ENCODE data around the gene FBXW8.

The FBXW8 gene

DNA sequence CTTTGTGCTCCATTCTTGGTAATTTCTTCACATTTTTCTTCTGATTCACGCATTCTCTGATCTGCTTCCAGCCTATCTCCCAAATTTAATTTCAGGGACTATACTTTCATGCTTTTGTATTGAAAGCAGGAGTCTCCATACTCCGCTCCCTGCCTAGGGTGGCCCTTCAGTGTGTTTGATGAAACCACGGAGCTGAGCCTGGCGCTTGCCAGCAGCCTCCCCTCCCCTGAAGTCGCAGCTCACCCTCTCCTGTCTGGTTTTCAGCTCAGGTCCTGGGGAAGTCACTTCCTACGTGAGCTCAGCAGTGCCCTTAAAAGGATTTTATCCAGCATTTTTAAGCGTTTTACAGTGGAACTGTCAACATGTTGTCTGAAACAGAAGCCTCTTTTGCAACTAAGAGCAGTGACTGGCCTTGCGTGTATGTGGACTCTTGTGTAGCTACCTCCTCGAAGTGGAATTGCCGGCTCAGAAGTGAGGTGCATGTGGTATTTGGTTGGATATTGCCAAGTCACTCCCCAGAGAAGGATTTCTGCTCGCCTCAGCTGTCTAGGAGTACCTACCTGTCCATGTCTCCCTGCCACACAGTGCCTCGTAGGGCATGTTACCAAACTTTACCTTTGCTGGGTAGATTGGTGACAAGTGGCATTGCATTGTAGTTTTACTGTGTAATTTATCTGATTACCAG lies 109.9 kb downstream of the FBXW8 start:
- no peak for DNase-seq (ENCODE audit: low spot score)

GRCh38 chr12:117022465-117022864 lies 111.7 kb downstream of the FBXW8 start:
- no peak for DNase-seq (ENCODE audit: low spot score)

GRCh38 chr12:117023998-117024960 lies 113.5 kb downstream of the FBXW8 start:
- no peak for DNase-seq (ENCODE audit: low spot score)

DNA sequence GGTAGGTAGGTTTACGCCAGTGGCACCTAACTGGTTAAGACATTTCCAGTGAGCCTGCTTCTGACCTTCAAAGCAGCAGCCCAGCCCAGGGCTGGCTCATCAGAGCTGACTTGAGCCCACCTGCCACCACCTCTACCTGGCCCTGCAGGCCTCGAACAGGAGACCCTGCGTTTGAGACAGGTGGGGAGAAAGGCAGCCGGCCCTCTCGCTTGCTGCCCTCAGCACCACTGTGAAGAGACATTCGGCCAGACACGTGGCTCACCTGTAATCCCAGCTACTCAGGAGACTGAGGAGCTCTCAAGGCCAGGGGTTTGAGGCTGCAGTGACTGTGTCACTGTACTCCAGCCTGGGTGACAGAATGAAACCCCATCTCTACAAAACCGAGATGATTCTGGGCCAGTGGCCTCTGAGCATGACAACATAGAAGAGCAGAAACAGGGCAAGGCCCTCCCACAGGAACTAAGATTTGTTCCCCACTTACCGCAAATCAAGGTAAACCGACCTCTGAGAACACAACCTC lies 114.3 kb downstream of the FBXW8 start:
- no peak for DNase-seq (ENCODE audit: low spot score)

DNA sequence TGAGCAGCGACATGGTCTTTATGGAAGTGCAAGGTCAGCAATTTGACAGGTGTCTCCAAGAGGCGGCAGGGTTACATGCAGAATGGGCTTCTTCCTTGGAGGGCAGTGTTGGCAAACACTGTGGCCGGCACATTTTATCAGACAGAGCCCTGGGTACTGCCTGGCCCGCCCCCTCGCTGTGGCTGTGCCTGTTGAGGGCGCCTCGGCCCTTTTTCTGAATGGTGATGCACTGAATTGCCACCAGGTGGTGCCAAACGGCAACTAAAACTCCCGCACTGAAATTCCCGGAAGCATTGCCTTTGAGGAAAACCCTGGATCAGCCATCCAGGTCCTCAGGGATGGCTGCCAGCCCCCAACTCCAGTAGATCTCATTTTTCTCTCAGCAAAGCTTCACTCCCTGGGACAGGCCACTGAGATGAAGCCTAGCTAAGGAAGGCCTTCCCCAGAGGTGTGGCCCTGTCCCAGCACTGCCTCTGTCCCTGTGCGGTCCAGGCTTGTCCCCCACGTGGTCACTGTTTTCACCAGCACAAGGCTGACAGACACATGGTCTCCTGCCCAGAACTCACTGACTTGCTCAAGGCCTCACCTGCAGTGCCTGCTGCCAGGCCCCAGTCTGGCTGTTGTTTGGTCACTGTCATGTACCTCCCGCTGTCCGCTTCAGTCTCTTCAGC lies 114.9 kb downstream of the FBXW8 start:
- peak; percentile 34 for DNase-seq (ENCODE audit: low spot score)

GRCh38 chr12:117026343-117026742 lies 115.6 kb downstream of the FBXW8 start:
- no peak for DNase-seq (ENCODE audit: low spot score)

- no peak for DNase-seq (ENCODE audit: low spot score)
These were observed 116.1 kb downstream of the FBXW8 start for GRCh38 chr12:117026921-117027250.

GRCh38 chr12:117027251-117028086 lies 116.7 kb downstream of the FBXW8 start:
- no peak for DNase-seq (ENCODE audit: low spot score)

- no peak for DNase-seq (ENCODE audit: low spot score)
These were observed 117.5 kb downstream of the FBXW8 start for GRCh38 chr12:117028254-117028653.

- no peak for DNase-seq (ENCODE audit: low spot score)
These were observed 119.6 kb downstream of the FBXW8 start for GRCh38 chr12:117030187-117030900.

GRCh38 chr12:117031843-117032592 lies 121.3 kb downstream of the FBXW8 start:
- no peak for DNase-seq (ENCODE audit: low spot score)

DNA sequence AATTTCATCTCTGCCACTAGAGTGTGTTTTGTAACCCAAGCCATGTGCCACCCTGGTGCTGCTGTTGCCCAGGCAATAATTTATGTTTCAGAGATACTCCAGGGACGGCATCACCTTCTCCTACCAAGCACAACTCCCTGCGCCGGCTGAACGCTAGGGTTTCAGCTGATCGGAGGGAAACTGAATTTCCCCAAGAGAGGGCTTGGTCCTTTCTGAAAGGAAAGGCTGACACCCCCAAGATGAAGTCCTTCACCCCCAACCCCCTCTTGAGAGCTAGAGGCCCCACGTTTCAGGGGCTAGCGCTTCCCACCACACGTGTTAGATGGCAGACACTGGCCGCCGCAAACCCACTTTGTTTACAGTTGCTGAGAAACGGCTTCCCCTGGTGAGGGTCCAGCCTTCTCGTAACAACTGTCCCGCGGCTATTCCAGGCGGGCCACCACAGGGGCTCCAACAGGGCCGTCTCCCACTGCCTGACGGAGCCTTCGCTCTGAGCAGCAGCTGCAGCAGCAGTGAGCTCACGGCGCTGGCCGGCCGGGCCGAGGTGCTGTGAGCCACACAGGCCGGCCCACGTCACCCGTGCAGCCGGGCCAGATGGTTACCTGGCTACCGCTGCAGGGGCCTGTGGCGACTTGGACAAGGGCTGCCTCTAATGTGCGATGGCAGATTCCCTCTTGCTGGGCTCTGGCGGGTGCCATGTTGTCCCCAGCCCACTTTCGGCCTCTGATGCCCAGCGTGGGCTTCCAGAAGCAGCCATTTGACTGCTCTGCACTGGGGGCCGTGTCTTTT lies 122.0 kb downstream of the FBXW8 start:
- no peak for DNase-seq (ENCODE audit: low spot score)

DNA sequence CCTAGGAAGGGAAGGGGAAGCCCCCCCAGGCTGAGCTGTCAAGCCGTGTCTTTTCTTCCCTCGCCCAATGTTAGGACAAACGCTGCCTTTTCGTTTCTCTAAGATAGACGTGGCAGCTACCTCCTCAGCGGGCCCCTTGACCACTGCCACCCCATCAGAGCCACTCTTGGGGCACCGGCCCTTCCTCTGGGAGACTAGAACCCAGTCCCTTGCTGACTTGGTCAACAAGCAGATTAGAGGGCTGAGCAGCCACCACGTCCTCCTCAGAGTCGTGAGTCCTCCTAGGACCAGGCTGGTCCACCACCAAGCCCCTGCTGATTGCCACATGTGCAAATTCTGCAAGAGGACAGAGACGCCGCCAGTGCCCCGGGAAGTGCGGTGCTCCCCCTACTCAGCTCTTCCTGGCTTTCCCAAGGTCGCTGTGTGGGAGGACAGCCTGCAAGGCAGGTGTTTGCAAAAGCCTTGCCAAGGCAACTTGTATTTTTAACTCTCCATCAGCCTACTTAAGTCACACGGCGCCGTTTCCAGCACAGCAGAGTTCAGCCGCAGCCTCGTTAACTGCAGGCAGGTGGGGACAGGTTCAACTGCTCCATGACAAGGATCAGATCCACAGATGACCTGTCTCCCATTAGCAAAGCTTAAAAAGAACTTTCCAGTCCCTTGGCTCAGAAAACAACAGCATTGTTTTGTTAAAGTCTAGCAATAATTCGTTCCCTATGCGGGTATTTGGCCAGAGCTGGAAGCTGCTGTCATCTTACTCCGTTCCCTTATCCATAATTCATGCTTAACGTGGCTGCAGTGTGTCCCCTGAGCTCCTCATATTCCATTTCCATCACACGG lies 122.9 kb downstream of the FBXW8 start:
- no peak for DNase-seq (ENCODE audit: low spot score)

DNA sequence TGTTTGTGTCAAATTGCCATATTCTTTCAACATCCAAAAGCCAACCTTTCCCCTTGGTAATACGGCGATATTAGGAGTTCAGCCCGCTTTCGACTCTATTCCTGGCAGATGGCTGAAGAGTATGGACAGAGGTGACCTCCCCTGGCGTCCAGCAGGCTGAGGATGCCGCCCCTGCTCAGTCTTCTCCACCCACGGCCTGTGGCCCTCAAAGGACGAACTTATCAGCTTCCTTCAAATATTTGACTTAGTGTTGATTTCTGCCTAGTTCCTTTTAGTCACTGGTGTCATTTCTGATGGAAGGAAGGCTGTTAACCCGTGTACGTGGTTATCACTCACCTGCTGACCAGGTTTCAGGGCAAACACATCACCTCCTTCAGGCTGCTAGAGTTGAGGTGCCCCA lies 123.5 kb downstream of the FBXW8 start:
- DNase-seq (ENCODE audit: low spot score), result no peak

- no peak for DNase-seq (ENCODE audit: low spot score)
These were observed 124.0 kb downstream of the FBXW8 start for GRCh38 chr12:117034701-117035151.

GRCh38 chr12:117035287-117035686 lies 124.5 kb downstream of the FBXW8 start:
- no peak for DNase-seq (ENCODE audit: low spot score)

DNA sequence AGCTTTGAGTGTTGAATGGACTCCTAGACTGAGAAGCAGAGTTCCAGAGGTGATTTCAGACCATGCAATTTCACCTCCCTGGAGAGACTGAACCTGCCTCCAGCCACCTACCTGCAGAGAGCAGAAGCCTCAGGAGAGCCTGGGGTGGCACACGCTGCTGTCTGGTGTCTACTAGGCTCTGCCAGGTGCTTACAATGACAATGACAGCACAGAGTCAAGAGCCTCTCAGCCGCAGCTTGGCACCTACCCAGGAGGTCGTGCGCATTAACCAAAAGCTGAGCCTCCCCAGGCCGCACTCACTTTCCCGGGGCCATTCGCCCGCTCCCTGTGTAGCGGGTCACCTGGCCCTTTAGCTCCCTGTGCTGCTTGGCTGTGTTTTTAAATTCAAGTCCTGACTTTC lies 125.3 kb downstream of the FBXW8 start:
- DNase-seq (ENCODE audit: low spot score), result no peak

DNA sequence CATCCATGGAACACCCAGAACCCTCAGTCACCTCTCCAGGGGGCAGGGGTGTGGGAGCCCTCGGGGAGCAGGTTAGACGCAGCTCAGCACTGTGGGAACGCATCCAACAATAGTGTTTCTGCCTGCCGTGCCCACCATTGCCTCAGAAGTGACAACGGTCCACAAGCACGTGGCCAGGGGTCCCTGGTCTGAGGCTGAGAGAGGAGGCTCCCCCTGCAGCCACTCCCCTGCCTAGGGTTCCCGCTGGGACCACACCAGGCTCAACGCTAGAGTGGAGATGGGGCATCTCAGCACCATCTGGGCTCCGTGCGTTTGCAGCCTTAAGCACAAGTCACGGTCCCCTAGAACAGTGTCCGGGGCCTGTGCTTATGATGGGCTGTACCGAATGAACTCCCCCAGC lies 125.8 kb downstream of the FBXW8 start:
- no peak for DNase-seq (ENCODE audit: low spot score)
